ENCODE measurements around the gene SCAMP4. TPM values are rescaled to one million over a fixed set of nuclear protein-coding genes. Genes with fewer than 3 reads are reported as not detected.

SCAMP4 gene
- polyA plus RNA-seq, 1 of the 3 experiments (the other 2 are of a cell fraction), result 30.0 TPM

DNA sequence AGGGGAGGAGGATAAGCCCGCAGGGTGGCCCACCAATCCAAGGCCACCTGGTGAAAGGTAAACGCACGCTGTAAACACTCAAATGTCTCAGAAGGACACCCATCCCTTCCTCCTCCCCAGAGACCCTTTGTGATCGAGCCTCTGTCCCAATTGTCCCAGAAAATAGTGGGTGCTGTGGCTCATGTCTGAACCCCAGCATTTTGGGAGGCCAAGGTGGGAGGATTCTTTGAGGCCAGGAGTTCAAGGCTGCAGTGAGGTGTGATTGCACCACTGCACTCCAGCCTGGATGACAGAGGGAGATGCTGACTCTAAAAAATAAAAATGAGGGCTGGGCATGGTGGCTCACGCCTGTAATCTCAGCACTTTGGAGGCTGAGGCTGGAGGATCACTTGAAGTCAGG is 16.8 kb upstream of the SCAMP4 start (continued):
- no peak for TF ChIP-seq POLR2AphosphoS5 (IDR thresholded peaks at IDR 0.05; ENCODE audit: low read depth, low read length)
- TF ChIP-seq TEAD4 (IDR thresholded peaks at IDR 0.05; ENCODE audit: borderline replicate concordance, insufficient read depth), result no peak
- TF ChIP-seq RXRA (IDR thresholded peaks at IDR 0.05; ENCODE audit: borderline replicate concordance, low read depth), result no peak
- no peak for TF ChIP-seq ZBTB33 (IDR thresholded peaks at IDR 0.05; ENCODE audit: borderline replicate concordance, low read depth)

- TF ChIP-seq, protein P1, sequence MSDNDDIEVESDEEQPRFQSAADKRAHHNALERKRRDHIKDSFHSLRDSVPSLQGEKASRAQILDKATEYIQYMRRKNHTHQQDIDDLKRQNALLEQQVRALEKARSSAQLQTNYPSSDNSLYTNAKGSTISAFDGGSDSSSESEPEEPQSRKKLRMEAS (IDR thresholded peaks at IDR 0.05; ENCODE audit: low read depth), result no peak
- TF ChIP-seq EP300 (IDR thresholded peaks at IDR 0.05; ENCODE audit: borderline replicate concordance in 1 of 2, low read depth in 1 of 2, low read length in 1 of 2) (no peak), IRF3 (IDR thresholded peaks at IDR 0.05; ENCODE audit: low read depth, low read length) (no peak)
- no peak overlapping the region for H2AFZ ChIP-seq (ENCODE audit: low read depth)
- no peaks in the 10 kb centered on the region for H3K36me3 ChIP-seq (replicated peaks in 1 of 2; ENCODE audit: control insufficient read depth in 1 of 2, insufficient read depth in 2 of 2, low read length in 1 of 2)
- H3F3A ChIP-seq (replicated peaks; ENCODE audit: insufficient read depth), result no peaks in the 10 kb centered on the region
- H3K9me2 ChIP-seq, result no peaks in the 10 kb centered on the region
- DNase-seq, result no peak
- H3K4me2 ChIP-seq, result no peak overlapping the region
- H3K9me3 ChIP-seq, result no peaks in the 10 kb centered on the region
- no peak overlapping the region for H3K9ac ChIP-seq
- no peaks in the 10 kb centered on the region for H3K27me3 ChIP-seq (ENCODE audit: insufficient read depth)
- H3K79me2 ChIP-seq (ENCODE audit: insufficient read depth), result peaks cover 1% of the 10 kb centered on the region
- no peaks in the 10 kb centered on the region for H4K20me1 ChIP-seq (ENCODE audit: insufficient read depth)
- ChIA-PET POLR2A (no interaction called here), CTCF (interaction anchor here (3.5 kb wide), 1 partner anchor 8 kb away, joined by 11 read pairs; no protein-coding TSS in a partner anchor)
- 95% methylated on average over 1 of the region's 1 CpG for WGBS (ENCODE audit: low lambda C conversion rate)
- H3K4me3 ChIP-seq (ENCODE audit: low read depth in 2 of 2, low read length in 1 of 2), result no peak overlapping the region
- H3K4me1 ChIP-seq (ENCODE audit: control insufficient read depth in 1 of 2, insufficient read depth in 2 of 2, low read depth in 1 of 2, low read length in 1 of 2), result no peaks in the 10 kb centered on the region
- H3K27ac ChIP-seq (ENCODE audit: low read depth in 2 of 2, low read length in 1 of 2), result no peak overlapping the region
Observed at GRCh38 chr19:1889907-1890306, 15.3 kb upstream of the SCAMP4 start.

DNA sequence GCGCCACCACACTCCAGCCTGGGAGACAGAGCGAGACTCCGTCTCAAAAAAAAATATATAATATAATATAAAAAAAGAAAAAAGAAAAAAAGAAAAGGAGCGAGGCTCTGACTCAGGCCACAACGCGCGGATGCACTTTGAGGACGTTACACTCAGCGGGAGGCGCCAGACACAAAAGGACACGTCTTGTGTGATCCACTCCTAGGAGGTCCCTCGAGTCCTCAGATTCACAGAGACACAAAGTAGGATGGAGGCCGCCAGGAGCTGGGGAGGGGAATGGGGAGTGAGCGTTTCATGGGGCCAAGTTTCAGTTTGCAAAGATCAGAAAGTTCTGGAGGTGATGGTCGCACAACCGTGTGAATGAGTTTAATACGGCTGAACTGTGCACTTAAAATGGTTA is 11.4 kb upstream of the SCAMP4 start:
- 92% methylated on average over 17 of the region's 17 CpGs for WGBS (ENCODE audit: low lambda C conversion rate)
- no peaks in the 10 kb centered on the region; a peak in 1 of 4 replicates for H3K4me1 ChIP-seq (ENCODE audit: control insufficient read depth in 1 of 2, insufficient read depth in 2 of 2, low read depth in 1 of 2, low read length in 1 of 2)
- H3K9me2 ChIP-seq, result no peaks in the 10 kb centered on the region
- no peaks in the 10 kb centered on the region for H3K27me3 ChIP-seq (ENCODE audit: insufficient read depth)
- no peaks in the 10 kb centered on the region for H3K9me3 ChIP-seq
- no peak for TF ChIP-seq ELF1 (IDR thresholded peaks at IDR 0.05)
- H3K4me3 ChIP-seq (ENCODE audit: low read depth in 2 of 2, low read length in 1 of 2), result no peak overlapping the region
- H3K79me2 ChIP-seq (ENCODE audit: insufficient read depth), result no peaks in the 10 kb centered on the region
- ChIA-PET POLR2A (no interaction called here), CTCF (no interaction called here)
- no peak for DNase-seq
- H2AFZ ChIP-seq (ENCODE audit: low read depth), result no peak overlapping the region
- no peaks in the 10 kb centered on the region for H3F3A ChIP-seq (replicated peaks; ENCODE audit: insufficient read depth)
- H3K36me3 ChIP-seq (replicated peaks in 1 of 2; ENCODE audit: control insufficient read depth in 1 of 2, insufficient read depth in 2 of 2, low read length in 1 of 2), result no peaks in the 10 kb centered on the region
- H3K27ac ChIP-seq (ENCODE audit: low read depth in 2 of 2, low read length in 1 of 2), result no peak overlapping the region
- H3K9ac ChIP-seq, result no peak overlapping the region
- H4K20me1 ChIP-seq (ENCODE audit: insufficient read depth), result no peaks in the 10 kb centered on the region
- no peak overlapping the region for H3K4me2 ChIP-seq
